Stimulated activated CD4-positive, alpha-beta T cell treated with anti-CD3 and anti-CD28 coated beads, Interleukin-12 subunit alpha, Interleukin-12 subunit beta, amount 100 ng/mL, for 4 hours (primary cell): ENCODE data around the gene ARHGAP10.

Source experiments
- DNase-seq: peaks from one replicate; pipeline ENCODE4 v3.0.0-alpha.2; 2020

Gene ARHGAP10

GRCh38 chr4:148053298-148054003 is 321.6 kb downstream of the ARHGAP10 start:
- no peak for DNase-seq

DNA sequence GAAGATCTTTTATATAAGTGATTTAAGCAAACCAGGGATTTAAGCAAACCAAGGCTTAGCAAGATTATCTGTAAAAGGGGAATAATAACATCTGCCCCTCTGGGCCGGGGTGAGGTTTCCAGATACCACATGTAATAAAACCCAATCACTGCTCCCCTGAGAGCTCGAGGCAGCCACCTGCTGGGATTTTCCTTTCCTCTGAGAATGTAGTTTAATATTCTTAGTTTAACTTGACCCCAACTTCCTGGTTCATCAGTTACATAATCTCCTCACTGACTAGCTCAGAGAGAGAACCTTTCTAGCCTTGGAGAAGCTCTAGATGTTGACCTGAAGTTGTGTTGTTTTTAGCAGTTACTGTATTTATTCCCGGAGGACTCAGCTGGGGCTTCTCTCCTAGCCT is 322.4 kb downstream of the ARHGAP10 start:
- no peak for DNase-seq

GRCh38 chr4:148055844-148056243 is 324.0 kb downstream of the ARHGAP10 start:
- DNase-seq, result no peak

DNA sequence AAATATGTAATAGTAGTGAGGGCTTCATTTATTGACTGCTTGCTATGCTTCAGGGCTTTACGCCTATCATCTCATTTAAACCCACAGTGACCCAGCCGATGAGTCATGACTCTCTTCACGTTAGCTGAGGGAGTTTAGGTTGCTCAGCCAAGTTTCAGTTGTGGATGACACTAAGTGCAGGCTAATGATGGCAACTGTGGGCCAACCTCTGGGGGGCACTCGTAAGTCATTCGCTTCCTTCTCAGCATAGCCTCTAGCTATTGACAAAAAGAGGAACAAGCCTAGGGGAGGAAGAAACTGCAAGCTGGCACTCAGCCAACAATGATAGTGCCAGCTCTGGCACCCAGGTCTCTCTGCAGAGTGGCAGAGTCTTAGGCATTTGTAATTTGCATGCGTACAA is 325.0 kb downstream of the ARHGAP10 start:
- peak; percentile 24 for DNase-seq

- DNase-seq, result no peak
Measured at GRCh38 chr4:148057516-148057915, 325.6 kb downstream of the ARHGAP10 start.

- no peak for DNase-seq
Measured at GRCh38 chr4:148057984-148058859, 326.3 kb downstream of the ARHGAP10 start.

- no peak for DNase-seq
Measured at GRCh38 chr4:148059617-148060180, 327.8 kb downstream of the ARHGAP10 start.

DNA sequence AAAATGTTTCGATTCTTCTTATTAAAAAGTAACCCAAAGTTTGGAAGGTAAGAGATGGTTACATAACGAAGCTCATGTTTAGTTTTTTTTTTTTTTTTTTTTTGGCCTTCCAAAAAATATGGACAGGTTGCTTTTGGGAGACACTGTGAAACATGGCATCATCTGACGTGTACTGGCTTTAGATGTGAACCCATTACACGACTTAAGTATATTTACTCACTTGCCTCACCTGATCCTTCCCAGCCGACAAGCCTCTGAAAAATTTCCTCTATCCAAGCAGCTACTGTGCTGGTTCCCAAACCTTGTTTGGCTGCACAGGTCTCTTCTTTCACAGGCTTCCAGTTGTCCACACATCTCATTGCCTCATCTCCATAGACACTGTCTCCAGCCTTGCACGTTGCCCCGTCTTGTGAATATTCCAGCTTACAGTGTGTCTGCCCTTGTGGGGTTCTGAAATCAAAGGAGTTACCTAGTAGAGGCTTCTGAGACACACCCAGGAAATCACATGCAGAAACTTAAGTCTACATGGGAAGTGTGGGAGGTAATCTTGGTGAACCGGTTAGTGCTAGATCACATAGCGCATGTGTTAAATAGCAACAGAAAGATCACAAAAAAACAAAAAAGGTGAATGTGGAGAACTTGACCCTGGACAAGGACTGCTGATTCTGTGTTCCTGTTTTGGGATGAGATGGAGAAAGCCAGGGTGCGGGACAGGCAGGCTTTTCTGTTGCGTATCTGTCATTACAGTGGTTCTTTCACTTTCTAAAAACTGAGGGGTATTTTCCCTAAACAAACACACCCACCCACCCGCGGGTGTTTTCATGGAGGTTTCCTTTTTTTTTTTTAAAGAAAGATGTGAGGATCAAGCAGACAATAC is 328.6 kb downstream of the ARHGAP10 start:
- DNase-seq, result no peak

DNA sequence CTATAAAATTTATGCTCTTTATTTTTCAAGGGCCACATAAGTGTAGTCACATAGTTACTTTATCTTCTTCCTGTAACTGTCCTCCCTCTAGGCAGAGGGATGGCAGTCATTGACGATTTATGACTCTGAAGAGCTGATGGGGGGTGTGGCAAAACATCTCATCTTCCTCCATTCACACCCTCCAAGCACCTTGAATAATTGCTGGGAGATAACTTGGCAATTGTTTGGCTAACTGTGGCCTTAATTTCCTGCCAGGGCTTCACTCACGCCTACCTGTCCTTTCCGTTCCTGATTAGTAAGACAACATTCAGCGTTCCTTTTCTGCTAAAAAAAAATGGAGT is 329.2 kb downstream of the ARHGAP10 start:
- DNase-seq, result no peak

DNA sequence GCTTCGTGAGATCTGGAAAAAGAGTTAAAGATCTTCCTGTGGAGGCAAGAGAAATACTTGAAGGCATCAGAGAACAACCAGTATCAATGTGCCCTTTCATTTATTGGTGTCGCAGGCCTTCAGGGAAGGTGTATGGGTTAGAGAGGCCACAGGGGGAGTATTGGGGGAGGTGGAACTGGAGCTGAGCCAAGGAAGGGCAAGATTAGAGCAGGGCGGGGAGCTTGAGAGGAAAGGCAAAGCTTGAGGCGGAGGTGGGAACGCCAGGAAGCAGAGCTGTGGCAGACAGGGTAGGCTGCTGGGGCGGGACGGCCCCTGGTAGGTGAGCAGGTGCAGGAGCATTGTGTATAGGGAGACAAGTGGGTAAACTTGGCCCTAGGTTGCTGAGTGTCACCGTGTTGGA is 329.9 kb downstream of the ARHGAP10 start:
- no peak for DNase-seq

DNA sequence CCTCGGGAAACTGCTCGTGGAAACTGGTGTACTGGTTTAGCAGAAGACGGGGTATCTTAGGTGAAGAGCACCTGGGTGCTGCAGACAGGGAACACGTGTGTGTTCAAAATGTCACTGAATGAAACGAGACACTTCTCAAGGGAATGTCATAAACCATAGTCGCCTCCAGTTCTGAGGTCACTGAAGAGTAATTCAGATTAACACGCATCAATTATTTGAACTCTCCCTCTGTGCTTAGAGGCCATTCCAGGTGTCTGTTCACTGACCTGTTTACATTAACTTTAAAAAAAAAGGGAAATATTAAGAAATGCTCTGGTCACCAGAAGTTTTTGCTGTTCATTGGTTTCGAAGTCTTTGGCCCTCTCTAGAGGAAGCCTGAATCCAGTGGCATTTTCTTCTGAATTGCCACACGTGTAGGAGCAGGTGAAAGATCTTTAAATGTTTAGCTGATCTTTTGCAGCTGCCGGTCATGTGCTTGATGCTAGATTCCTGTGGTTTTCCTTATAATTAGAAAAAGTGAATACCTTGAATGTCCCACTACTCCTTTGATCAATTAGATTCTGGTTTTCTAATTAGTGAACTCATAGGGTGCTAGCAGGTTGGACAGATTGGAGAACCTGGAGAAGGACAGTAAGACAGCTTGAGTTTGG is 330.5 kb downstream of the ARHGAP10 start:
- DNase-seq, result no peak

- no peak for DNase-seq
Measured at GRCh38 chr4:148064451-148064850, 332.6 kb downstream of the ARHGAP10 start.

DNA sequence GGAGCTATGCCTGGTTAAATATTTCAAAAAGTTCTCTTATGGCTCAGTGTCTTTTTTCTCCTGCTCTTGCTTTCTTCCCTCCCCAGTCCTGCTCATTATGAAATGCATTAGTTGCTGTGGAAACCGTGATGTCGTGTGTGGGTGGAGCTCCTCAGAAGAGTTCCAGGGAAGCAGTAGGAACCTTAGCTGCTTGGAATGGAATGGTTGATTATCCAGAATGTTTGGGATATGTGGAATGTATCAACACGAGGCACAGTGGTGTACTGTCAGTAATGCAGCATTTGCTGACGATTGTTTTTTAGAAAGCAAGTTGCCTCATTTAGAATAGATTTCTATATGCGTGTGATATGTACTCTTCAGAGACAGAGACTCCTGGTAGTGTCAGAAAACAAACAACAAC is 333.2 kb downstream of the ARHGAP10 start:
- no peak for DNase-seq

- no peak for DNase-seq
Measured at GRCh38 chr4:148067301-148067916, 335.5 kb downstream of the ARHGAP10 start.

GRCh38 chr4:148068065-148068911 is 336.4 kb downstream of the ARHGAP10 start:
- DNase-seq, result no peak

- no peak for DNase-seq
Measured at GRCh38 chr4:148069086-148069894, 337.4 kb downstream of the ARHGAP10 start.

- DNase-seq, result no peak
Measured at GRCh38 chr4:148069895-148070178, 337.9 kb downstream of the ARHGAP10 start.

DNA sequence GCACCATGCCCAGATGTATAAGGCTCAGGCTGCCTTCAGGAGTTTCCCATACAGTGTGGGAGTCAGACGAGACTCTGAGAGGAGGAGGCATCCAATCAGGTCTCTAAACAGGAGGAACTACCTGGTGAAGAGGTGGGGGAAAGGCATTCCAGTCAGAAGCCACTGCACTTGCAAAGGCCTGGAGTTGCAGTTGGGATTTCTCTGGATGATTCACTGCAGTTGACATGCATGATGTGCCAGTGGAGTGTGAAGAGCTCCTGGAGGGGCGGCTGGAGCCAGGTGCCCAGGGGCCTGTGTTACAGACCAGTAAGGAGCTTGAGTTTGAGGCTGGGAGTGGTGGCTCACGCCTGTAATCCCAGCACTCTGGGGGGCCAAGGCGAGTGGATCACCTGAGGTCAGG is 339.1 kb downstream of the ARHGAP10 start:
- no peak for DNase-seq

GRCh38 chr4:148072789-148073188 is 340.9 kb downstream of the ARHGAP10 start:
- no peak for DNase-seq

- DNase-seq, result no peak
Measured at GRCh38 chr4:148073349-148073748, 341.5 kb downstream of the ARHGAP10 start.
